ENCODE results near the gene CRX.

DNA sequence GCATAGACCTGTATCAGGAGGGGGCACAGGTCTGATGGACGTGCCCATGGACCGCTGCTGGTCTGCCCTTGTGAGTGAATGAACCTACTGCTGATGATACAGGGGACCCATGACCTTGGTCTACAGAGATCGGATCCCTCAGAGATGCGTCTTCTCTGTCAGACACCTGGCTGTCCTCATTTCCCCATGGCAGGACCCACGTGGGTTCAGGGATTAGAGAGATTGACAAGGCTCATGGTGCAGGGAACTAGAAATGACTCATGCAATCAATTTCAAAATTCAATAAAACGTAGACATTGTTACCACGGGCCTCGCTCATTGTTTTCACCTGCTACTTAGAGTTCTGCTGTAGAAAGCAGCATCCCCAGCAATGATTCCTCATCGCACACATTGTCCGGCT is 16.4 kb upstream of the CRX start:
- no peak for TF ChIP-seq POLR2AphosphoS5 (IDR thresholded peaks at IDR 0.05; ENCODE audit: borderline replicate concordance, low read depth, low read length)
- TF ChIP-seq EZH2 (IDR thresholded peaks at IDR 0.05): no peak
- no peak for TF ChIP-seq FOXP2 (optimal IDR thresholded peaks at IDR 0.05; ENCODE audit: control extremely low read depth, extremely low read length, insufficient read depth)

Measured in SK-N-MC (cell line).